CD14-positive monocyte (primary cell): ENCODE data around the gene KRT73. TPM values are rescaled to one million over a fixed set of nuclear protein-coding genes. Genes with fewer than 3 reads are reported as not detected.

Experiments used
- DNase-seq, 3 donors: peaks; one replicate each; pipeline ENCODE4 v3.0.0-alpha.2; 2011 to 2022
- H2AFZ ChIP-seq: 2 replicates; pipeline ENCODE4 v1.6.0; 2012; ENCODE audit warnings: mild to moderate bottlenecking, low read depth, low read length, inconsistent platforms; ENCODE audit not compliant: insufficient read depth, poor library complexity, severe bottlenecking
- H3K27ac ChIP-seq, 2 donors: 1 replicate in 1 of 2; 2 replicates in 1 of 2; pipeline ENCODE4 v1.5.1; 2012 to 2013; ENCODE audit warnings: low read length in 2 of 2, control low read depth in 1 of 2, inconsistent platforms in 1 of 2, low read depth in 1 of 2, mild to moderate bottlenecking in 1 of 2
- H3K27me3 ChIP-seq, 2 donors: one replicate each; pipeline versions ENCODE4 v1.6.0 to v1.6.1; 2011 to 2013; ENCODE audit warnings: low read length in 2 of 2; ENCODE audit not compliant: control insufficient read depth in 2 of 2, insufficient read depth in 2 of 2
- H3K36me3 ChIP-seq, 2 donors: replicated peaks in 1 of 2; 1 replicate in 1 of 2; 2 replicates in 1 of 2; pipeline versions ENCODE4 v1.5.1 to v1.6.1; 2012 to 2013; ENCODE audit warnings: low read length in 2 of 2, control low read depth in 1 of 2, inconsistent platforms in 1 of 2, mild to moderate bottlenecking in 1 of 2; ENCODE audit not compliant: insufficient read depth in 2 of 2, control insufficient read depth in 1 of 2
- H3K4me1 ChIP-seq, 2 donors: 1 replicate in 1 of 2; 2 replicates in 1 of 2; pipeline versions ENCODE4 v1.5.1 to v1.6.1; 2012 to 2013; ENCODE audit warnings: low read length in 2 of 2, control low read depth in 1 of 2, inconsistent platforms in 1 of 2, mild to moderate bottlenecking in 1 of 2, moderate library complexity in 1 of 2; ENCODE audit not compliant: insufficient read depth in 2 of 2, control insufficient read depth in 1 of 2
- H3K4me2 ChIP-seq: replicated peaks from 2 replicates; pipeline ENCODE3; 2012; ENCODE audit warnings: low read length, moderate library complexity, mild to moderate bottlenecking; ENCODE audit not compliant: poor library complexity, severe bottlenecking; ENCODE audit errors: extremely low read depth
- H3K4me3 ChIP-seq, 3 experiments: fragments of 200-600 bp in 1 of 3; sonication (generic) in 1 of 3; replicated peaks in 1 of 3; 1 replicate in 2 of 3; 2 replicates in 1 of 3; pipeline ENCODE4 v1.5.1; 2011 to 2013; ENCODE audit warnings: low read length in 3 of 3, mild to moderate bottlenecking in 3 of 3, control low read depth in 2 of 3, low read depth in 2 of 3, inconsistent platforms in 1 of 3, moderate library complexity in 1 of 3
- H3K79me2 ChIP-seq: 2 replicates; pipeline ENCODE4 v1.6.0; 2012; ENCODE audit warnings: mild to moderate bottlenecking, control low read depth, inconsistent platforms, low read length, moderate library complexity; ENCODE audit not compliant: insufficient read depth
- H3K9ac ChIP-seq: 2 replicates; pipeline ENCODE4 v1.6.0; 2017; ENCODE audit warnings: low read length, mild to moderate bottlenecking; ENCODE audit not compliant: insufficient read depth, poor library complexity, severe bottlenecking
- H3K9me3 ChIP-seq, 2 donors: replicated peaks in 1 of 2; 1 replicate in 1 of 2; 2 replicates in 1 of 2; pipeline versions ENCODE4 v1.5.1 to v1.6.1; 2012 to 2013; ENCODE audit warnings: low read length in 2 of 2, control low read depth in 1 of 2; ENCODE audit not compliant: control insufficient read depth in 1 of 2, insufficient read depth in 1 of 2
- H4K20me1 ChIP-seq: 2 replicates; pipeline ENCODE4 v1.6.0; 2012; ENCODE audit warnings: mild to moderate bottlenecking, low read length, control low read depth, moderate library complexity; ENCODE audit not compliant: insufficient read depth
- H3K27ac Mint-ChIP-seq, 7 donors: one replicate each; pipeline ENCODE4 v1.8.0; 2020; ENCODE audit warnings: mild to moderate bottlenecking in 7 of 7, mixed read lengths in 7 of 7, moderate library complexity in 6 of 7, inconsistent platforms in 2 of 7
- H3K27me3 Mint-ChIP-seq, 3 donors: one replicate each; pipeline ENCODE4 v1.8.0; 2021 to 2022; ENCODE audit warnings: low read depth in 3 of 3, mild to moderate bottlenecking in 3 of 3, mixed read lengths in 3 of 3, moderate library complexity in 3 of 3, inconsistent platforms in 1 of 3
- H3K36me3 Mint-ChIP-seq, 2 donors: one replicate each; pipeline ENCODE4 v1.8.0; 2020; ENCODE audit warnings: mixed read lengths in 2 of 2, inconsistent platforms in 1 of 2, mild to moderate bottlenecking in 1 of 2
- H3K4me1 Mint-ChIP-seq: one replicate; pipeline ENCODE4 v1.8.0; 2020; ENCODE audit warnings: mild to moderate bottlenecking, mixed read lengths
- H3K4me3 Mint-ChIP-seq, 2 donors: one replicate each; pipeline ENCODE4 v1.8.0; 2020; ENCODE audit warnings: mild to moderate bottlenecking in 2 of 2, mixed read lengths in 2 of 2, moderate library complexity in 1 of 2
- H3K9me3 Mint-ChIP-seq, 7 donors: one replicate each; pipeline ENCODE4 v1.8.0; 2020 to 2022; ENCODE audit warnings: mixed read lengths in 7 of 7, mild to moderate bottlenecking in 6 of 7, moderate library complexity in 6 of 7, inconsistent platforms in 2 of 7
- WGBS: methylation state at CpG from one replicate; pipeline ENCODE4 v1.1.5; 2013; ENCODE audit warnings: missing lambda C conversion rate; ENCODE audit not compliant: insufficient coverage; 5-methylcytosine and 5-hydroxymethylcytosine counted together
- intact Hi-C, 2 donors: fragments of 100-400 bp; cut with micrococcal nuclease; formaldehyde crosslinking; loops; one replicate each; pipeline versions ENCODE4 v1.15.0 to v1.15.1; 2023
- polyA plus RNA-seq, 3 donors: library from polyadenylated mRNA; depleted of rRNA in 1 of 3; unstranded in 2 of 3; stranded (reverse) in 1 of 3; fragments of 300-500 nt in 2 of 3; fragments of >200 nt in 1 of 3; fragmentation: Illumina TruSeq in 2 of 3; gene quantifications; 1 replicate in 2 of 3; 2 replicates in 1 of 3; pipeline ENCODE4 v1.2.3, GENCODE V29; 2012 to 2021
- TF ChIP-seq, protein P1 (sequence below): fragments of 200-600 bp; IDR thresholded peaks from one replicate; pipeline ENCODE4 v1.8.0; 2022; ENCODE audit warnings: antibody characterized with exemption, mild to moderate bottlenecking

The KRT73 gene
- polyA plus RNA-seq, 3 donors = not detected

DNA sequence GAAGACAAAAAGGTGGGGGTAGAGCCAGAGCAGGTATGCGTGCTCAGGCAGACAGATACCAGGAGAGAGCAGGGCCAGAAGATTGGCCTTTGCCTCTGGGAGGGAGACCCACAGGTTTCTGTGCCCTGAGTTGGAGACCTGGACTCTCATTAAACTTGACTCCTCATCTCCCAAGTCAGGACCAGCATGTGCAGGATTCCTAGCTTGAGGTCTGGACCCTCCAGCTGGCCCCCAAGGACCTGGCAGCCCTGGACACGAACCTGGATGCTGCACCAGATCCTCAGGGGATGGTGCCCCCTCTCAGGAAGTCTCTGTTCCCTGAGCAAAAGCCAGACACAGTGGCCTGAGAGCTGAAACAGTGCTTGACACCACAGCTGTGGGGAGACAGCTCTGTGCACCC lies 10.5 kb upstream of the KRT73 start:
- peak overlapping the region; percentile 34 for H2AFZ ChIP-seq
- no peaks in the 10 kb centered on the region for H3K36me3 Mint-ChIP-seq
- H3K27me3 Mint-ChIP-seq = peaks cover 0 to 10% (median 5%) of the 10 kb centered on the region in 3 donors
- 95% methylated on average over 2 of the region's 2 CpGs for WGBS
- H3K79me2 ChIP-seq = no peaks in the 10 kb centered on the region
- TF ChIP-seq, protein P1, sequence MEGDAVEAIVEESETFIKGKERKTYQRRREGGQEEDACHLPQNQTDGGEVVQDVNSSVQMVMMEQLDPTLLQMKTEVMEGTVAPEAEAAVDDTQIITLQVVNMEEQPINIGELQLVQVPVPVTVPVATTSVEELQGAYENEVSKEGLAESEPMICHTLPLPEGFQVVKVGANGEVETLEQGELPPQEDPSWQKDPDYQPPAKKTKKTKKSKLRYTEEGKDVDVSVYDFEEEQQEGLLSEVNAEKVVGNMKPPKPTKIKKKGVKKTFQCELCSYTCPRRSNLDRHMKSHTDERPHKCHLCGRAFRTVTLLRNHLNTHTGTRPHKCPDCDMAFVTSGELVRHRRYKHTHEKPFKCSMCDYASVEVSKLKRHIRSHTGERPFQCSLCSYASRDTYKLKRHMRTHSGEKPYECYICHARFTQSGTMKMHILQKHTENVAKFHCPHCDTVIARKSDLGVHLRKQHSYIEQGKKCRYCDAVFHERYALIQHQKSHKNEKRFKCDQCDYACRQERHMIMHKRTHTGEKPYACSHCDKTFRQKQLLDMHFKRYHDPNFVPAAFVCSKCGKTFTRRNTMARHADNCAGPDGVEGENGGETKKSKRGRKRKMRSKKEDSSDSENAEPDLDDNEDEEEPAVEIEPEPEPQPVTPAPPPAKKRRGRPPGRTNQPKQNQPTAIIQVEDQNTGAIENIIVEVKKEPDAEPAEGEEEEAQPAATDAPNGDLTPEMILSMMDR = no peak
- no peak for DNase-seq
- H3K27ac Mint-ChIP-seq = no peak overlapping the region
- no peak overlapping the region for H3K27ac ChIP-seq
- H4K20me1 ChIP-seq = no peaks in the 10 kb centered on the region
- no peaks in the 10 kb centered on the region for H3K36me3 ChIP-seq
- H3K4me2 ChIP-seq = no peak overlapping the region
- H3K4me1 ChIP-seq = no peaks in the 10 kb centered on the region
- H3K9me3 ChIP-seq = no peaks in the 10 kb centered on the region
- H3K4me3 Mint-ChIP-seq = no peak overlapping the region
- H3K9me3 Mint-ChIP-seq = no peaks in the 10 kb centered on the region
- no peak overlapping the region for H3K9ac ChIP-seq
- no peaks in the 10 kb centered on the region for H3K27me3 ChIP-seq
- intact Hi-C loops = no loop called here
- no peak overlapping the region for H3K4me3 ChIP-seq
- H3K4me1 Mint-ChIP-seq = peaks cover 8% of the 10 kb centered on the region

DNA sequence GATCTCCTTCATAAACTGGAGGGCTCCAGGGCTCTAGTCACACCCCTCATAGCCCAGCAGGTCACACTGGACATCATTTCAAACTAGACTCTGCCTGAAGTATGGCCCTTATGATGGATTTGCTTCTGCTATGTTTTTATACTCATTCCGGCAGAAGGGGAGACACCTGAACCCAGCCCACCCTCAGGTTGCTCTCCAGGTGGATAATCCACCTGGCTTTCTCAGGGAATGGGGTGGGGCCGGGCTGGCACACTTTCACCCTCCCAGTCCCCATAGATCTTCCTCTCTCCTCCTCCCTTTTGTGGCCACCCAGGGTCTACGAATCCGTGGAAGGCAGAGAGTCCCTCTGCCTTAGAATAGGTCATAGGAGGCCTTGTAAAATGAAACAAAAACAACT lies 9.8 kb upstream of the KRT73 start:
- Mint-ChIP-seq H3K9me3 (no peaks in the 10 kb centered on the region), H3K27me3 (peaks cover 0 to 10% (median 3%) of the 10 kb centered on the region in 3 donors), H3K4me1 (peaks cover 5% of the 10 kb centered on the region), H3K27ac (peak overlapping the region in 1 of 7 donors; percentile 16), H3K36me3 (no peaks in the 10 kb centered on the region), H3K4me3 (no peak overlapping the region)
- Histone ChIP-seq H2AFZ (no peak overlapping the region), H3K36me3 (no peaks in the 10 kb centered on the region), H3K4me2 (no peak overlapping the region), H3K9me3 (no peaks in the 10 kb centered on the region), H3K27me3 (no peaks in the 10 kb centered on the region), H3K9ac (no peak overlapping the region), H3K27ac (no peak overlapping the region), H3K4me1 (no peaks in the 10 kb centered on the region), H3K4me3 (no peak overlapping the region), H3K79me2 (no peaks in the 10 kb centered on the region), H4K20me1 (no peaks in the 10 kb centered on the region)
- no CpG with 5 or more reads among the region's 4 CpGs for WGBS
- TF ChIP-seq, protein P1 = no peak
- no peak for DNase-seq
- intact Hi-C loops = no loop called here
